NOMO-1 (cell line): Measurements from ENCODE around the gene PIK3R1.
A peak's percentile ranks its signal among the peaks of the same experiment; 100 is the strongest.
"Not testable (repeated sequence)": the region's sequence is repeated elsewhere in the genome, so short reads cannot be mapped to it uniquely, and the experiment has no call there.

Experiments
- DNase-seq, 2 experiments: peaks; one replicate each; lab custom pipeline; 2025; ENCODE audit not compliant: unreplicated experiment in 2 of 2; lab: John Stamatoyannopoulos, UW

Gene PIK3R1

GRCh38 chr5:68192679-68193060 is 22.9 kb upstream of the PIK3R1 start:
- DNase-seq = no peak

GRCh38 chr5:68193481-68194036 is 22.0 kb upstream of the PIK3R1 start:
- DNase-seq = peak in 1 of 2 experiments; percentile 23

GRCh38 chr5:68194386-68194785 is 21.2 kb upstream of the PIK3R1 start:
- DNase-seq = no peak

- no peak for DNase-seq
Measured at GRCh38 chr5:68195137-68195536, 20.4 kb upstream of the PIK3R1 start.

- peak; percentile 96 to 97 for DNase-seq
Measured at GRCh38 chr5:68196876-68197275, 18.7 kb upstream of the PIK3R1 start.

GRCh38 chr5:68200288-68200687 is 15.3 kb upstream of the PIK3R1 start:
- no peak for DNase-seq

- not testable (repeated sequence) for DNase-seq
Measured at GRCh38 chr5:68210654-68211053, 4.9 kb upstream of the PIK3R1 start.

GRCh38 chr5:68214482-68215207 is 911 bp upstream of the PIK3R1 start:
- peak in 1 of 2 experiments; percentile 54 for DNase-seq

GRCh38 chr5:68215898-68216244 is 315 bp downstream of the PIK3R1 start:
- peak; percentile 47 to 77 for DNase-seq

- DNase-seq = peak; percentile 39 to 47
Measured at GRCh38 chr5:68216245-68217046, 890 bp downstream of the PIK3R1 start.

GRCh38 chr5:68217047-68217355 is 1.4 kb downstream of the PIK3R1 start:
- peak in 1 of 2 experiments; percentile 47 for DNase-seq

- DNase-seq = no peak
Measured at GRCh38 chr5:68217528-68217927, 2.0 kb downstream of the PIK3R1 start.

- DNase-seq = no peak
Measured at GRCh38 chr5:68219161-68219816, 3.7 kb downstream of the PIK3R1 start.

- DNase-seq = no peak
Measured at GRCh38 chr5:68220260-68220659, 4.7 kb downstream of the PIK3R1 start.

- no peak for DNase-seq
Measured at GRCh38 chr5:68220914-68221313, 5.4 kb downstream of the PIK3R1 start.

GRCh38 chr5:68221488-68221887 is 5.9 kb downstream of the PIK3R1 start:
- no peak for DNase-seq

- no peak for DNase-seq
Measured at GRCh38 chr5:68222310-68222709, 6.8 kb downstream of the PIK3R1 start.

- DNase-seq = no peak
Measured at GRCh38 chr5:68222824-68223354, 7.3 kb downstream of the PIK3R1 start.

GRCh38 chr5:68223904-68224303 is 8.3 kb downstream of the PIK3R1 start:
- DNase-seq = no peak

- peak in 1 of 2 experiments; percentile 39 for DNase-seq
Measured at GRCh38 chr5:68224509-68225187, 9.1 kb downstream of the PIK3R1 start.
